ENCODE data around the gene PLSCR1. TPM values are rescaled to one million over a fixed set of nuclear protein-coding genes. Genes with fewer than 3 reads are reported as not detected.
"Not testable (repeated sequence)": the region's sequence is repeated elsewhere in the genome, so short reads cannot be mapped to it uniquely, and the experiment has no call there.

PLSCR1 gene
- polyA plus RNA-seq, 1 donor, result 98.5 TPM

DNA sequence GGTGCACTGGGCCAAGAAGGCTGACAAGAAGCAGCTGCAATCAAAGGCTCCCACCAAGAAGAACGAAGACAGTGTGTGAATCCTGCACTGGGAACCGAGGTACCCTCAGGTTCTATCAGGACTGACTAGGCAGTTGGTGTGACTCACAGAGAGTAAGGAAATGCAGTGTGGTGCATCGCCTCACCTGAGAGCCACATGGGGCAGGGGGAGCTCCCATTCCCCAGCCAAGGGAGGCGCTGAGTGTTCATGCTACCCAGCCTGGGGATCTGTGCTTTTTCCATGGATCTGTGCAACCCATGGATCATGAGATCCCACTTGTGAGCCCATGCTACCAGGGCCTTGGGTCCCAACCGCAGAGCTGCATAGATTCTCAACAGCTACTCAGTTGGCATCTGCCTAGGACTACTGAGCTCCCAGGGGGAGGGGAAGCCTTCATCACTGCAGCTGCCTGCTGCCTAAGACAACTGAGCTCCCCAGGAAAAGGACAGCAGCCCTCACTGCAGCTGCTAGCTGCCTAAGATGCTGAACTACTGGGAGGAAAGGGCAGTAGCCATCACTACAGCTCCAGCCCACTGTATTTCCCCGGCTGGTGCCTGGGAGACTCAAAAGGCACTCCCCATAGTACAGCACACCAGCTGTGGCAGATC is 68.2 kb downstream of the PLSCR1 start:
- no peak for DNase-seq

DNA sequence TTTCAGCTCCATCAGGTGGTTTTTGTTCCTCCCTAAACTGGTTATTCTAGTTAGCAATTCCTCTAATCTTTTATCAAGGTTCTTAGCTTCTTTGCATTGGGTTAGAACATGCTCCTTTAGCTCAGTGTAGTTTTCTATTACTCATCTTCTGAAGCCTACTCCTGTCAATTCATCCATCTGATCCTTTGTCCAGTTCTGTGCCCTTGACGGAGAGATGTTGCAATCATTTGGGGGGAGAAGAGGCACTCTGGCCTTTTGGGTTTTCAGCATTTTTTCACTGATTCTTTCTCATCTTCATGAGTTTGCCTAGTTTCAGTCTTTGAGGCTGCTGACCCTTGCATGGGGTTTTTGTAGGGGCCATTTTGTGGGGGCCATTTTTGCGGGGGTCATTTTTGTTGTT is 69.4 kb downstream of the PLSCR1 start:
- not testable (repeated sequence) for DNase-seq

DNA sequence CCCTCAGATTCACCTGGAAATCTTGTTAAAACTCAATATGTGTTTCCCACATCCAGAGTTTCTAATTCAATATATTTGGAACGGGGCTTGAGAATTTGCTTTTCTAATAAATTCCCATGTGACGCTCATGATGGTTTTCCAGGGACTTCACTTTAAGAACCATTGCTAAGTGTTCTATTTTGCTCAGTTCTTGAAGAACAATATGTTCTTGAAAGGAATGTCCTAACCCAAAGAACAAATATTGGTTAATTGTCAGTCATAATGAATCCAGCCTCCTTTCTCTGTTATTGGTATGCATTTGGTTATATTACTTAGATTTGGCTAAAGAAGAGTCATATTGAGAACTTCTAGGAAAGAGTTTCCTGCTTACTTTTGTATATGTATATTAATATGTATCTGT is 70.7 kb downstream of the PLSCR1 start:
- DNase-seq, result no peak

DNA sequence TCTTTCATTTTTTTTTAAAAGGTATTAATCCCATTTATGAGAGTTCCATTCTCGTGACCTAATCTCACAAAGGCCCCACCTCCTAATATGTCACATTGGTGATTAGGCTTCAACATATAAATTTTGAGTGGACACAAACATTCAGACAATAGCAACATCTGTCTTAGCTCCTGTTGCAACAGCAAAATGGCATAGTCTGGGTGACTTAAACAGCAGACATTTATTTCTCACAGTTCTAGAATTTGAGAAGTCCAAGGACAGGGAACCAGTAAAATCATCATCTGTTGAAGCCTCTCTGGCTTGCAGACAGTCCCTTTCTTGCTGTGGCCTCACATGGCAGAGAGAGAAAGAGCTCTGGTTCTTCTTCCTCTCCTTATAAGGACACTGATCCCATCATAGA is 71.8 kb downstream of the PLSCR1 start:
- DNase-seq, result no peak

DNA sequence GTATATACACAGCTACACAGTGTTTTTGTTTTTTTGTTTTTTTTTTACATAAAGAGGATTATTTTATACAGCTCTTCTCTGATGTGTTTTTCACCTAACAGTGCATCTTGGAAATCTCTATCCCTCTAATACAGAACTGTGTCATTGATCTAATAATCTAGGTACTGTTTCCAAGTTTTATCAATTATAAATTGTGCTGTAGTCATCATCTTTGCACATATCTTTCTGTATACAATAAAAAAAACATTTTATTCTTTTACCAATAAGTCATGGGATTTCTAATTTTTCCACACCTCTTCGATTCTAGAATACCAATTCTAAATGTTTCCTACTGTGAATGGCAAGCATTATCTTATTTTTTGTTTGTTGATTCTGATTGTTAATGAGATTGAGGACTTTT is 73.4 kb downstream of the PLSCR1 start:
- no peak for DNase-seq

GRCh38 chr3:146470425-146470990 is 73.9 kb downstream of the PLSCR1 start:
- DNase-seq, result no peak

DNA sequence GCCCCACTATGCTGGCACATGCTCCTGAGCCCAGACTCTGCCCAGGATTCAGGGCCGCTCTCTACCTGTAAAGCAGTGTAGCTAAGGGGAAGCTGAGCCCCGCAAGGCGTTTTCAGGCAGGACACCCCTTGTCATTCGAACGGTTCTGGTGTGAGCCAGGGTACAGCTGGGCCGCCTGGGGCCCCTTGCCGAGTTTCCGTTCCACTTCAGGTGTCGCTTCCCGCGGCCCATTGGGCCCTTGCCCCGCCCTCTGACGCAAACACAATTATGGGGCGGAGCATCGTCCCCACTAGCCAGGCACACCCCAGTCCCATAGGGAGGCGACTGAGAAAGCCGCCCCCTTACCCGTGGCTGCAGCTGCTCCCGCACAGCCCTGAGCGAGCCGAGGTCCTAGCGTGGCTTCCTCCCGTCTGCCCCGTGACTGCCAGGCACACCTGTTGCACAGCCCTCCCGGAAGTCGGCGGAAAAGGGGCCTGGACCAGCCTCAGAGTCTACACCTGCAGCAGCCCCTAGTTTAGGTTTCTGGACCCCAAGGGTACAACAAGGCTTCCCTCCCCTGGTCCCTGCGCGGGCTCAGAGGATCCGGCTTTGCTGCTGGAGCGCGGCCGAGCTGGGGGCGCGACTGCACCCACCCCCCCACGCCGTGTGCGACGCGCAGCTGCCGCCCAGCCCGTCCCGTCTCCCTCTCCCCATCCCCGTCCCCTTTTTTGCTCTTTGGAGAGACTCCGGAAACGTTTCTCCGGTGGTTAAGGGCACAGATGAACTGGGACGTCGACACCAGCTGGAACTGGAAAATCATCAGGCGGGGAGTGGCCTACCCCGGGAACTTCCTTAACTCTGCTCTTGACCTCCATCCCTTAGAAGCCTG is 75.0 kb downstream of the PLSCR1 start, which contains the start of gene PLSCR2:
TSS of gene PLSCR2 (minus strand) at position 412 of the 868 bp plus-strand sequence. CDS start 9,657 bp downstream, outside the sequence.
- peak; percentile 68 for DNase-seq

DNA sequence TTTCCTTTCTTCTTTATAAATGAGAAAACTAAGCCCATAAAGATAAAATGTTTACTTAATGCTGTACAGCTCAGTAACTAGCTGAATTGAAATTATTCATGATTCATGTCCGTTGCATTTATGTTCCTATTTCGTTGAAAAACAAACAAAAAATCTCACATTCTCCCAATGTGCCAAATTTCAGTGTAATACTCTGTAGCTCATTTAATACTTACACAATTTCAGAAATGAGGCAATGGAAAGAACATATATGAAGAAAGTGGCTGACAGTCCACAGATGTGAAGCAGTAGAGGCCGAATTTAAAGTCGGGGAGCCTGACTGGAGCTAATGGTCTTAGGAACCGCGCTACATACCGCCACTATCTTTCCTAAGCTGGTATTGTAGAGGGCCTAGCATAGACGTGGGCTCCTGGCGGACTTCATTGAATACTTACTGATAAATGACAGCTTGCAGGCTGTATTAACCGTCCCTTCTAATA is 75.7 kb downstream of the PLSCR1 start:
- DNase-seq, result no peak

GRCh38 chr3:146468234-146468633 is 76.2 kb downstream of the PLSCR1 start:
- no peak for DNase-seq

GRCh38 chr3:146466604-146467003 is 77.8 kb downstream of the PLSCR1 start:
- DNase-seq, result no peak

DNA sequence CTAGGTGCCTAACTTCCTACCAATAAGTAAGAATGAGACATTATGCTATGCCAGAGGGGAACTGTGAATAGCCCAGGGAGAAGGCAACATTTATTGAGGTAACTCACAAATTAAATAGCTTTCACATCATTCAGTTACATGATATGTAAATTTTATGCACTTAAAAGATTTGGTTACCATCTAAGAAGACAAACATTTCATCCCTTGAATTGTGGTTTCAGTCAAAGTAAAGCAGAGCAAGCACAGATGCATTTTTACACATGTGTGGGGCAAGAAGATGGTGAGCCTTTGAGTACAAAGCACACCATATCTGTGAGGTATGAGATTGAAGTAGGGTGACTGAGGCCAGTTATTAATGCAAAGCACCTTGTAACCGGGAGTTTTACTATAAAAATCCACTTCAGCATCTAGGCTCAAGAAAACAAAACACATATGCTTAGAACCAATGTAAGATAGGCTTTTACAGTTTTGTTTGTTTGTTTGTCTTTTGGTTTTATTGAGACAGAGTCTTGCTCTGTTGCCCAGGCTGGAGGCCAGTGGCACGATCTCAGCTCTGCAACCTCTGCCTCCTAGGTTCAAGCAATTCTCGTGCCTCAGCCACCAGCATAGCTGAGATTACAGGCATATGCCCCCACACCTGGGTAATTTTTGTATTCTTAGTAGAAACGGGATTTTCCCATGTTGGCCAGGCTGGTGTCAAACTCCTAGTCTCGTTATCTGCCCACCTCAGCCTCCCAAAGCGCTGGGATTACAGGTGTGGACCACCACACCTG is 78.5 kb downstream of the PLSCR1 start:
- no peak for DNase-seq

Other genes starting within 250 kb of the PLSCR1 start
- gene PLSCR2, start 75.0 kb downstream of the PLSCR1 start, polyA plus RNA-seq (ENCODE audit: insufficient read length), result 1.0 TPM
- not detected for gene PLSCR5, start 60.7 kb upstream of the PLSCR1 start, polyA plus RNA-seq (ENCODE audit: insufficient read length)